ENCODE data around the gene FREM2. TPM values are rescaled to one million over a fixed set of nuclear protein-coding genes. Genes with fewer than 3 reads are reported as not detected.

FREM2 gene
- total and polyA plus RNA-seq, 8 donors: 1.4 to 9.8 (median 6.3) TPM

DNA sequence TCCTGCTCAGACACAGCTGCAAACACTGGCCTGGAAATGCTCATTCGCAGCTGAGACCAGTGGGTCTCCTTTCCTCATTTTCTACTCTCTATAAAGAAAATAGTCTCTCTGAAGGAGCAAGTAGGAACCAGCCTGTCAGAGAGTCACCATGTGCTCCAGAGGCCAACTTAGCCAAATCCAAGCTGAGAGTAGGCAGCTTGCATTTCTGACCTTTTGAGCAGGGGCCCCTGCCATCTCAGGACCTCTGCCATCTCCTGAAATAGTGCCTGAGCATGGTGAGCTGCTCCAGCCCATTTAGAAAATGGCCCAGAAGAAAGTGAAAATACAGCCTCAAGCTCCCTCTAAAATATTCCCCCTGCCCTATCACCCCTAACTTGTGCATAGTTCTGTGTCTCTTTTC lies 208.2 kb downstream of the FREM2 start:
- intact Hi-C loops (cut with DNase I): no loop called here
- 71 to 97% methylated on average over 1 of the region's 1 CpG for WGBS, 2 donors
- ATAC-seq: no peak
- no peak for FAIRE-seq
- no peaks in the 10 kb centered on the region for H3K4me1 ChIP-seq
- no peaks in the 10 kb centered on the region for H3K9me3 ChIP-seq
- no peak overlapping the region for H3K27ac ChIP-seq
- TF ChIP-seq, protein P1, sequence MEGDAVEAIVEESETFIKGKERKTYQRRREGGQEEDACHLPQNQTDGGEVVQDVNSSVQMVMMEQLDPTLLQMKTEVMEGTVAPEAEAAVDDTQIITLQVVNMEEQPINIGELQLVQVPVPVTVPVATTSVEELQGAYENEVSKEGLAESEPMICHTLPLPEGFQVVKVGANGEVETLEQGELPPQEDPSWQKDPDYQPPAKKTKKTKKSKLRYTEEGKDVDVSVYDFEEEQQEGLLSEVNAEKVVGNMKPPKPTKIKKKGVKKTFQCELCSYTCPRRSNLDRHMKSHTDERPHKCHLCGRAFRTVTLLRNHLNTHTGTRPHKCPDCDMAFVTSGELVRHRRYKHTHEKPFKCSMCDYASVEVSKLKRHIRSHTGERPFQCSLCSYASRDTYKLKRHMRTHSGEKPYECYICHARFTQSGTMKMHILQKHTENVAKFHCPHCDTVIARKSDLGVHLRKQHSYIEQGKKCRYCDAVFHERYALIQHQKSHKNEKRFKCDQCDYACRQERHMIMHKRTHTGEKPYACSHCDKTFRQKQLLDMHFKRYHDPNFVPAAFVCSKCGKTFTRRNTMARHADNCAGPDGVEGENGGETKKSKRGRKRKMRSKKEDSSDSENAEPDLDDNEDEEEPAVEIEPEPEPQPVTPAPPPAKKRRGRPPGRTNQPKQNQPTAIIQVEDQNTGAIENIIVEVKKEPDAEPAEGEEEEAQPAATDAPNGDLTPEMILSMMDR (IDR thresholded peaks at IDR 0.05): no peak
- H3K4me3 ChIP-seq: no peak overlapping the region
- DNase-seq: no peak
- H3K36me3 ChIP-seq: no peaks in the 10 kb centered on the region
- no peaks in the 10 kb centered on the region for H3K27me3 ChIP-seq

DNA sequence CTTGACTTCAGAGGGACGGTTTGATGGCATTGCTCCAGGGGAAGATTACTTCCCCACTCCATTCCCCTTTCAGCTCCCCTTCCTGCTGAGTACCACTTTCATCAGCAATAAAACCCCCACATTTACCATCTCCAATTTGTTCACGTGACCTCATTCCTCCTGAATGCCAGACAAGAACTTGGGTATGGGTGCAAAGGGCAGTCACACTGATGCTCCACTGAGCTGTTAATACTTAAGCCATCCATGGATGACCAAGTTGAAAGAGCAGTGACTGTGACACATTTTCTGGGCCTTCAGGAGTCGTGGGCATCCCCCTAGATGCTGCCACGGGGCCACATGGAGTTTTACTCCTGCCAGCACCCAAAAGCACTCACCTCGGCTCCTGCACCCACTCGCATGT lies 210.6 kb downstream of the FREM2 start:
- DNase-seq: no peak
- Histone ChIP-seq H3K4me1 (no peaks in the 10 kb centered on the region), H3K4me3 (no peak overlapping the region), H3K27me3 (no peaks in the 10 kb centered on the region), H3K27ac (no peak overlapping the region), H3K36me3 (no peaks in the 10 kb centered on the region), H3K9me3 (no peaks in the 10 kb centered on the region)
- intact Hi-C loops (cut with DNase I): no loop called here
- ATAC-seq: no peak
- FAIRE-seq: no peak
- TF ChIP-seq, protein P1 (IDR thresholded peaks at IDR 0.05): no peak
- 84 to 92% methylated on average over 6 of the region's 6 CpGs for WGBS, 2 donors

GRCh38 chr13:38898481-38898880 lies 211.6 kb downstream of the FREM2 start:
- Histone ChIP-seq H3K27ac (no peak overlapping the region), H3K9me3 (no peaks in the 10 kb centered on the region), H3K36me3 (no peaks in the 10 kb centered on the region), H3K4me1 (peaks cover 0 to 7% (median 0%) of the 10 kb centered on the region in 3 donors), H3K27me3 (no peaks in the 10 kb centered on the region), H3K4me3 (no peak overlapping the region)
- TF ChIP-seq, protein P1 (IDR thresholded peaks at IDR 0.05): no peak
- DNase-seq (no peak), ATAC-seq (no peak), FAIRE-seq (no peak)
- intact Hi-C loops (cut with DNase I): no loop called here
- WGBS, 2 donors: 59 to 61% methylated on average over 2 of the region's 2 CpGs

- no peak for FAIRE-seq
- H3K27ac ChIP-seq: no peak overlapping the region
These were observed 212.7 kb downstream of the FREM2 start for GRCh38 chr13:38899571-38899970.

DNA sequence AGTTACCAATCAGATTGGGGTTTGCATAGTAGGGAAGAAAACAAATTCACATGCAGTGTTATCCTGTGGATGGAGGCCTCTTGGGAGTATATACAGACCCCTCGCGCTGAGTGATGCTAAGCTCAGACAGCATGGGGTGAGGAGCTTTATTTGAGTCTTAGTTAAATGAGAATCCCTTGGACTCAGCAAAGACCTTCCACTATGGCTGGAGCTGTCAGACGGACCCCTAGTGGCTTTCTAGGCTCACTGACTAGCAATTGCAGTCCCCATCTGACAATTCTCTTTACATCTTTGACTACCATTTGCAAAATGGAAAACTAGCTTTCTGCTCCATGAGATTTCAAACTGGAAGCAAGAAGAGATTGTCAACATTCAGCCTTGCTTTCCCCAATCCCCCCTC lies 213.3 kb downstream of the FREM2 start:
- intact Hi-C loops (cut with DNase I): no loop called here
- WGBS, 2 donors: 84 to 97% methylated on average over 3 of the region's 3 CpGs
- no peak for DNase-seq
- FAIRE-seq: no peak
- H3K9me3 ChIP-seq: no peaks in the 10 kb centered on the region
- no peak overlapping the region for H3K27ac ChIP-seq
- ATAC-seq: no peak
- H3K36me3 ChIP-seq: no peaks in the 10 kb centered on the region
- H3K4me1 ChIP-seq: peaks cover 0 to 7% (median 0%) of the 10 kb centered on the region in 3 donors
- TF ChIP-seq, protein P1 (IDR thresholded peaks at IDR 0.05): no peak
- no peak overlapping the region for H3K4me3 ChIP-seq
- no peaks in the 10 kb centered on the region for H3K27me3 ChIP-seq

More at GRCh38 chr13:38899571-38899970, 212.7 kb downstream of the FREM2 start:
- no peaks in the 10 kb centered on the region for H3K36me3 ChIP-seq
- H3K4me3 ChIP-seq: no peak overlapping the region
- TF ChIP-seq, protein P1 (IDR thresholded peaks at IDR 0.05): no peak
- intact Hi-C loops (cut with DNase I): no loop called here
- 90 to 98% methylated on average over 4 of the region's 4 CpGs for WGBS, 2 donors
- peaks cover 0 to 7% (median 0%) of the 10 kb centered on the region in 3 donors for H3K4me1 ChIP-seq
- no peaks in the 10 kb centered on the region for H3K27me3 ChIP-seq
- no peak for DNase-seq
- no peaks in the 10 kb centered on the region for H3K9me3 ChIP-seq
- no peak for ATAC-seq

Data from pancreas (tissue), 10 donors.